GM20431 (cell line): ENCODE results near the gene P2RX4.
"Not testable (repeated sequence)": the region's sequence is repeated elsewhere in the genome, so short reads cannot be mapped to it uniquely, and the experiment has no call there.

Source experiments
- in situ Hi-C: fragments of 300-500 bp; cut with MseI, MboI; formaldehyde crosslinking; loops from one replicate; pipeline ENCODE4 v1.15.0; 2020; ENCODE audit warnings: low sequenced_read_pairs; ENCODE audit not compliant: unreplicated experiment

Gene P2RX4

GRCh38 chr12:121239351-121240061 is 29.6 kb downstream of the P2RX4 start:
- in situ Hi-C loops: no loop called here

- in situ Hi-C loops: no loop called here
Measured at GRCh38 chr12:121240062-121240420, 30.1 kb downstream of the P2RX4 start.

- in situ Hi-C loops: no loop called here
Measured at GRCh38 chr12:121240484-121241101, 30.7 kb downstream of the P2RX4 start.

- in situ Hi-C loops: no loop called here
Measured at GRCh38 chr12:121241156-121241970, 31.4 kb downstream of the P2RX4 start.

GRCh38 chr12:121245031-121245430 is 35.1 kb downstream of the P2RX4 start:
- in situ Hi-C loops: no loop called here

GRCh38 chr12:121245951-121246350 is 36.0 kb downstream of the P2RX4 start:
- in situ Hi-C loops: no loop called here

GRCh38 chr12:121246893-121247557 is 37.1 kb downstream of the P2RX4 start:
- in situ Hi-C loops: no loop called here

GRCh38 chr12:121248622-121249021 is 38.7 kb downstream of the P2RX4 start:
- in situ Hi-C loops: no loop called here

- in situ Hi-C loops: no loop called here
Measured at GRCh38 chr12:121250359-121250758, 40.4 kb downstream of the P2RX4 start.

- in situ Hi-C loops: no loop called here
Measured at GRCh38 chr12:121251838-121252237, 41.9 kb downstream of the P2RX4 start.

- in situ Hi-C loops: no loop called here
Measured at GRCh38 chr12:121252712-121253345, 42.9 kb downstream of the P2RX4 start.

- in situ Hi-C loops: no loop called here
Measured at GRCh38 chr12:121253638-121254335, 43.9 kb downstream of the P2RX4 start.

GRCh38 chr12:121255433-121255832 is 45.5 kb downstream of the P2RX4 start:
- in situ Hi-C loops: no loop called here

GRCh38 chr12:121257704-121258449 is 47.9 kb downstream of the P2RX4 start:
- in situ Hi-C loops: not testable (repeated sequence)

- in situ Hi-C loops: no loop called here
Measured at GRCh38 chr12:121259074-121259473, 49.1 kb downstream of the P2RX4 start.

- in situ Hi-C loops: no loop called here
Measured at GRCh38 chr12:121260091-121260490, 50.2 kb downstream of the P2RX4 start.

GRCh38 chr12:121261398-121261797 is 51.5 kb downstream of the P2RX4 start:
- in situ Hi-C loops: no loop called here

GRCh38 chr12:121263206-121263935 is 53.4 kb downstream of the P2RX4 start:
- in situ Hi-C loops: no loop called here
